ENCODE data around the gene FOXP2. TPM values are rescaled to one million over a fixed set of nuclear protein-coding genes. Genes with fewer than 3 reads are reported as not detected.

Gene FOXP2
- 10 to 100 TPM; 15.5 to 16.6 TPM for total RNA-seq

GRCh38 chr7:114414156-114415063 lies at the start of gene FOXP2:
TSS of gene FOXP2 (plus strand) at chr7:114414815. CDS start at chr7:114426512, 11,697 bp downstream.
- Histone ChIP-seq H3K27ac (peak within 1 kb of the TSS; percentile 43 to 67 (median 54)), H3K36me3 (replicated peaks in 1 of 2; ENCODE audit: insufficient read depth in 1 of 2, low read depth in 2 of 2) (no peaks in the 10 kb centered on the region), H3K27me3 (no peaks in the 10 kb centered on the region), H3K4me3 (no peak within 1 kb of the TSS), H3K9me3 (no peaks in the 10 kb centered on the region), H3K4me1 (peaks cover 16% of the 10 kb centered on the region)
- peak; percentile 52 for ATAC-seq
- intact Hi-C loops (cut with DNase I): loop anchor here (10.0 kb wide), 1 partner anchor 320 kb away; no protein-coding TSS in a partner anchor
- WGBS, 2 donors: 0 to 2% methylated on average over 2 of the region's 2 CpGs
- TF ChIP-seq POLR2A (IDR thresholded peaks at IDR 0.05) (no peak), CTCF (IDR thresholded peaks at IDR 0.05) (no peak)
- no peak for DNase-seq

DNA sequence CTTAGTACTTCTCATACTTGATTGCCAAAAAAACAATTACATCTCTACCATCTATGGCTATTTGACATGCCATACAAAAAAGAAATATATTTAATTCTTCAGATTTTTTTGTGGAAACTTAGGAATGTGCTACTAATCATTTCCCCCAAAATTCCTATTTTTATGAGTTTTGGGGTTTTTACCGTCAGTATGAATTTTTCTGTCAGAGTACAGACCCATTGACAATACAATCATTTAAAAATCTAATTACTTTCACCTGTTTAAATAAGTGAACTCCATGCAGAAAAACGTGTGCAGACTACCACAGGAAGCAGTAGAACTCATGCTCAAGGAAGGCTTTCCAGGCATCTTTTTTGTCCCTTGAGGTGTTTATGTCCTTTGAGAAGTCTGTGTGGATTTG lies 48.8 kb upstream of the FOXP2 start:
- H3K4me3 ChIP-seq: no peak overlapping the region
- no peak for ATAC-seq
- TF ChIP-seq CTCF (IDR thresholded peaks at IDR 0.05) (no peak), POLR2A (IDR thresholded peaks at IDR 0.05) (no peak)
- H3K27ac ChIP-seq: no peak overlapping the region
- no peaks in the 10 kb centered on the region for H3K27me3 ChIP-seq
- H3K4me1 ChIP-seq: peaks cover 48% of the 10 kb centered on the region
- H3K36me3 ChIP-seq (replicated peaks in 1 of 2; ENCODE audit: insufficient read depth in 1 of 2, low read depth in 2 of 2): no peaks in the 10 kb centered on the region
- intact Hi-C loops (cut with DNase I): no loop called here
- DNase-seq: no peak
- H3K9me3 ChIP-seq: no peaks in the 10 kb centered on the region
- 37 to 47% methylated on average over 2 of the region's 2 CpGs for WGBS, 2 donors

DNA sequence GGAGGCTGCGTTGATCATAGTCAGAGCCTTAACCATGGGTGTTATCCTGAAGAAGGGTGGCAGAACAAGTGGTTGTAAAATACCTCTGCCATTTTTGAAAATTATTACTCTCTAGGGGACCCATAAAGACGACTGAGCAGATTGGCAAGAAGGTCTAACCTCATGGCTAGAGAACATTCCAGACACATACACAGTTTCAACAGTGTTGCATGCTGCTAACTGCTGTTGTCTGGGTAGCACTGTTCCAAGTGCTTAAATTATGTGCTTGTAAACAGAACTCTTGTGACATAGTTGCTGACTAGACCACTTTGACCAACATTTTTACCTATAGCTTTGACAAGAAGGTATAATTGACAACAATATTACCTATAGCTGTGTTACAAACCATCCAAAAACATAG lies 46.1 kb upstream of the FOXP2 start:
- no peak for DNase-seq
- Histone ChIP-seq H3K4me3 (no peak overlapping the region), H3K27ac (no peak overlapping the region), H3K4me1 (peaks cover 28% of the 10 kb centered on the region), H3K27me3 (no peaks in the 10 kb centered on the region), H3K9me3 (no peaks in the 10 kb centered on the region), H3K36me3 (replicated peaks in 1 of 2; ENCODE audit: insufficient read depth in 1 of 2, low read depth in 2 of 2) (no peaks in the 10 kb centered on the region)
- no peak for ATAC-seq
- intact Hi-C loops (cut with DNase I): no loop called here
- TF ChIP-seq CTCF (IDR thresholded peaks at IDR 0.05) (no peak), POLR2A (IDR thresholded peaks at IDR 0.05) (no peak)
- WGBS, 2 donors: 72 to 90% methylated on average over 2 of the region's 2 CpGs

- H3K27ac ChIP-seq: no peak overlapping the region
- 82% methylated on average over 2 of the region's 2 CpGs for WGBS, 2 donors
- TF ChIP-seq CTCF (IDR thresholded peaks at IDR 0.05) (no peak), POLR2A (IDR thresholded peaks at IDR 0.05) (no peak)
- intact Hi-C loops (cut with DNase I): no loop called here
- DNase-seq (no peak), ATAC-seq (no peak)
- peaks cover 20% of the 10 kb centered on the region for H3K4me1 ChIP-seq
- H3K27me3 ChIP-seq: no peaks in the 10 kb centered on the region
- no peaks in the 10 kb centered on the region for H3K9me3 ChIP-seq
- no peak overlapping the region for H3K4me3 ChIP-seq
- H3K36me3 ChIP-seq (replicated peaks in 1 of 2; ENCODE audit: insufficient read depth in 1 of 2, low read depth in 2 of 2): no peaks in the 10 kb centered on the region
These were observed 45.3 kb upstream of the FOXP2 start for GRCh38 chr7:114369294-114369693.
